MCF 10A (cell line): Measurements from ENCODE around the gene YIF1A. TPM values are rescaled to one million over a fixed set of nuclear protein-coding genes. Genes with fewer than 3 reads are reported as not detected.
A peak's percentile ranks its signal among the peaks of the same experiment; 100 is the strongest.

ENCODE experiments used
- BruUV-seq: library from RNA; stranded (reverse); fragments of 400-500 nt; replicated peaks from 2 replicates; lab custom pipeline; 2021; lab: Mats Ljungman, UMichigan
- CTCF ChIA-PET: fragments of 300-600 bp; sonication (Branson Sonifier 250); formaldehyde crosslinking; extraction: SDS; loops from one replicate; lab custom pipeline; 2021; ENCODE audit warnings: antibody characterized with exemption, inconsistent platforms; lab: Yijun Ruan, JAX
- POLR2A ChIA-PET: fragments of 300-600, 350-650 bp; sonication (Branson Sonifier 250); formaldehyde crosslinking; extraction: SDS; loops from one replicate; lab custom pipeline; 2020; ENCODE audit warnings: antibody characterized with exemption, inconsistent platforms; lab: Yijun Ruan, JAX
- DNase-seq: peaks from one replicate; pipeline ENCODE4 v3.0.0-alpha.2; 2018; ENCODE audit not compliant: unreplicated experiment
- H3K27ac Mint-ChIP-seq: one replicate; pipeline ENCODE4 v1.8.0; 2022; ENCODE audit warnings: mild to moderate bottlenecking, low read depth, mixed read lengths; ENCODE audit not compliant: unreplicated experiment
- H3K27me3 Mint-ChIP-seq: one replicate; pipeline ENCODE4 v1.8.0; 2022; ENCODE audit warnings: mixed read lengths; ENCODE audit not compliant: insufficient read depth, unreplicated experiment
- H3K36me3 Mint-ChIP-seq: one replicate; pipeline ENCODE4 v1.8.0; 2022; ENCODE audit warnings: mild to moderate bottlenecking, moderate library complexity, mixed read lengths; ENCODE audit not compliant: insufficient read depth, unreplicated experiment
- H3K4me1 Mint-ChIP-seq: one replicate; pipeline ENCODE4 v1.8.0; 2022; ENCODE audit warnings: mixed read lengths; ENCODE audit not compliant: insufficient read depth, unreplicated experiment
- H3K4me3 Mint-ChIP-seq: one replicate; pipeline ENCODE4 v1.8.0; 2022; ENCODE audit warnings: mild to moderate bottlenecking, moderate library complexity, mixed read lengths; ENCODE audit not compliant: unreplicated experiment
- H3K9me3 Mint-ChIP-seq: one replicate; pipeline ENCODE4 v1.8.0; 2022; ENCODE audit warnings: mixed read lengths; ENCODE audit not compliant: unreplicated experiment
- CTCF ChIP-seq: fragments of 200-600 bp; IDR thresholded peaks from one replicate; pipeline ENCODE4 v1.8.0; 2022; ENCODE audit warnings: antibody characterized with exemption, mild to moderate bottlenecking; ENCODE audit not compliant: unreplicated experiment
- intact Hi-C: fragments of 100-400 bp; cut with micrococcal nuclease; formaldehyde crosslinking; loops from 2 replicates; pipeline ENCODE4 v1.14.1; 2022
- total RNA-seq: library from RNA; stranded (reverse); gene quantifications from 2 replicates; pipeline ENCODE4 v1.2.3, GENCODE V29; 2022

The YIF1A gene
- total RNA-seq, 1 experiment from 2014 or later, result 143 TPM

GRCh38 chr11:66286699-66287098 is 2.2 kb downstream of the YIF1A start:
- Mint-ChIP-seq H3K9me3 (no peaks in the 10 kb centered on the region), H3K27ac (no peak overlapping the region), H3K36me3 (peaks cover 12% of the 10 kb centered on the region), H3K27me3 (no peaks in the 10 kb centered on the region), H3K4me3 (peak overlapping the region; percentile 38), H3K4me1 (peaks cover 7% of the 10 kb centered on the region)
- POLR2A ChIA-PET, result interaction anchor here (0.5 to 4.6 kb wide), 4 partner anchors 19 to 951 kb away, joined by 3 to 27 read pairs (median 4); partner anchors contain the start of genes BRMS1 and RAB1B
- CTCF ChIA-PET, result interaction anchor here (1.3 kb wide), 1 partner anchor 65 kb away, joined by 5 read pairs; no protein-coding TSS in a partner anchor
- BruUV-seq, result no TSS peak
- DNase-seq, result no peak
- no peak for TF ChIP-seq CTCF
- intact Hi-C loops, result no loop called here

GRCh38 chr11:66285250-66285947 is 3.5 kb downstream of the YIF1A start:
- Mint-ChIP-seq H3K4me3 (no peak overlapping the region), H3K4me1 (peaks cover 6% of the 10 kb centered on the region), H3K9me3 (no peaks in the 10 kb centered on the region), H3K27ac (no peak overlapping the region), H3K36me3 (peaks cover 12% of the 10 kb centered on the region), H3K27me3 (no peaks in the 10 kb centered on the region)
- BruUV-seq, result no TSS peak
- ChIA-PET POLR2A (interaction anchor here (4.6 kb wide), 1 partner anchor 60 kb away, joined by 27 read pairs; the partner anchor contains the start of gene BRMS1), CTCF (interaction anchor here (0.6 to 0.8 kb wide), 3 partner anchors 62 to 217 kb away, joined by 3 read pairs; no protein-coding TSS in a partner anchor)
- intact Hi-C loops, result no loop called here
- no peak for DNase-seq
- no peak for TF ChIP-seq CTCF

GRCh38 chr11:66284526-66285078 is 4.3 kb downstream of the YIF1A start:
- CTCF ChIA-PET, result interaction anchor here (0.7 to 0.8 kb wide), 4 partner anchors 14 to 105 kb away, joined by 3 to 4 read pairs (median 4); partner anchors contain the start of gene SLC29A2
- Mint-ChIP-seq H3K4me3 (no peak overlapping the region), H3K27me3 (peaks cover 4% of the 10 kb centered on the region), H3K4me1 (no peaks in the 10 kb centered on the region), H3K9me3 (no peaks in the 10 kb centered on the region), H3K36me3 (peaks cover 12% of the 10 kb centered on the region), H3K27ac (no peak overlapping the region)
- intact Hi-C loops, result no loop called here
- TF ChIP-seq CTCF, result no peak
- no peak for DNase-seq
- POLR2A ChIA-PET, result interaction anchor here (0.7 kb wide), 1 partner anchor 55 kb away, joined by 3 read pairs; no protein-coding TSS in a partner anchor
- BruUV-seq, result no TSS peak

GRCh38 chr11:66283461-66284105 is 5.4 kb downstream of the YIF1A start:
- ChIA-PET CTCF (interaction anchor here (0.7 to 3.3 kb wide), 5 partner anchors 15 to 88 kb away, joined by 3 to 24 read pairs (median 4); partner anchors contain the start of genes RAB1B, RIN1 and SLC29A2), POLR2A (interaction anchor here (0.9 to 1.4 kb wide), 2 partner anchors 16 to 26 kb away, joined by 3 to 7 read pairs; partner anchors contain the start of gene RAB1B)
- no peaks in the 10 kb centered on the region for H3K9me3 Mint-ChIP-seq
- H3K4me3 Mint-ChIP-seq, result no peak overlapping the region
- H3K36me3 Mint-ChIP-seq, result peaks cover 6% of the 10 kb centered on the region
- no peaks in the 10 kb centered on the region for H3K4me1 Mint-ChIP-seq
- H3K27me3 Mint-ChIP-seq, result peaks cover 10% of the 10 kb centered on the region
- no peak overlapping the region for H3K27ac Mint-ChIP-seq
- TF ChIP-seq CTCF, result no peak
- BruUV-seq, result no TSS peak
- intact Hi-C loops, result no loop called here
- no peak for DNase-seq
